ENCODE data around the gene EPC2.

EPC2 gene

GRCh38 chr2:148810081-148810480 is 165.5 kb downstream of the EPC2 start:
- no peak for DNase-seq

- DNase-seq, result peak; percentile 3
Observed at GRCh38 chr2:148812306-148812705, 167.8 kb downstream of the EPC2 start.

- no peak for DNase-seq
Observed at GRCh38 chr2:148813603-148814065, 169.1 kb downstream of the EPC2 start.

GRCh38 chr2:148814143-148814859 is 169.8 kb downstream of the EPC2 start:
- DNase-seq, result peak; percentile 4

GRCh38 chr2:148814860-148815419 is 170.4 kb downstream of the EPC2 start:
- peak; percentile 20 for DNase-seq

GRCh38 chr2:148816176-148816575 is 171.6 kb downstream of the EPC2 start:
- no peak for DNase-seq

- DNase-seq, result peak; percentile 19
Observed at GRCh38 chr2:148817210-148817708, 172.7 kb downstream of the EPC2 start.

GRCh38 chr2:148819019-148819585 is 174.6 kb downstream of the EPC2 start:
- DNase-seq, result no peak

GRCh38 chr2:148824190-148824589 is 179.6 kb downstream of the EPC2 start:
- no peak for DNase-seq

GRCh38 chr2:148826791-148827190 is 182.2 kb downstream of the EPC2 start:
- no peak for DNase-seq

- no peak for DNase-seq
Observed at GRCh38 chr2:148828941-148829340, 184.4 kb downstream of the EPC2 start.

GRCh38 chr2:148829618-148830017 is 185.1 kb downstream of the EPC2 start:
- no peak for DNase-seq

GRCh38 chr2:148832637-148833036 is 188.1 kb downstream of the EPC2 start:
- DNase-seq, result no peak

All from right kidney (tissue), 1 donor.